Activated CD8-positive, alpha-beta memory T cell treated with anti-CD3 and anti-CD28 coated beads, Interleukin-2, amount 50 U/mL, for 4 hours (primary cell): ENCODE measurements around the gene OGDHL.

Experiments
- DNase-seq: peaks from one replicate; pipeline ENCODE4 v3.0.0-alpha.2; 2020

The OGDHL gene

GRCh38 chr10:49688261-49688846 lies 73.8 kb downstream of the OGDHL start:
- no peak for DNase-seq

DNA sequence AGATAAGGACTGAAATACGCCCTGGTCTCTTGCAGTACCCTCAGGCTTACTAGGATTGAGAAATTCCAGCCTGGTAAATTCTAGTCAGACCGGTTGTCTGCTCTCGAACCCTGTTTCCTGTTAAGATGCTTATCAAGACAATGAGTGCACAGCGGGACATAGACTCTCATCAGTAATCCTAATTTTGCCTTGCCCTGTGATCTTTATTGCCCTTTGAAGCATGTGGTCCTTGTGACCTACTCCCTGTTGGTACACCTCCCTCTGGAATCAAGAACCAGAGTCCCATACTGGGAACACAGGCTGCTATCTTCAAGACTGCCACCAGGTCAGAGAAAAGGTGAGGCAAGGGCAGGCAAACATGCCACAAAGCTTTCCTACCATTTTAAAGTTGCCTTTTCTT lies 75.5 kb downstream of the OGDHL start:
- no peak for DNase-seq
